Activated T-cell treated with anti-CD3 and anti-CD28 coated beads, Interleukin-2, amount 50 U/mL, for 24 hours (primary cell): ENCODE measurements around the gene EMID1.

ENCODE experiments used
- DNase-seq: peaks from one replicate; pipeline ENCODE4 v3.0.0-alpha.2; 2020
- H3K27ac Mint-ChIP-seq: 2 replicates; pipeline ENCODE4 v1.8.0; 2020; ENCODE audit warnings: mild to moderate bottlenecking, mixed read lengths
- H3K27me3 Mint-ChIP-seq: 2 replicates; pipeline ENCODE4 v1.8.0; 2020; ENCODE audit warnings: mixed read lengths
- H3K36me3 Mint-ChIP-seq: 2 replicates; pipeline ENCODE4 v1.8.0; 2020; ENCODE audit warnings: low read depth, mixed read lengths
- H3K4me1 Mint-ChIP-seq: 2 replicates; pipeline ENCODE4 v1.8.0; 2020; ENCODE audit warnings: low read depth, mixed read lengths
- H3K4me3 Mint-ChIP-seq: 2 replicates; pipeline ENCODE4 v1.8.0; 2020; ENCODE audit warnings: mild to moderate bottlenecking, moderate library complexity, mixed read lengths
- H3K9me3 Mint-ChIP-seq: 2 replicates; pipeline ENCODE4 v1.8.0; 2020; ENCODE audit warnings: mixed read lengths

The EMID1 gene

GRCh38 chr22:29205594-29206371 is at the start of gene EMID1:
Gene EMID1, plus strand, starts transcription at chr22:29205896. Its CDS starts 143 bp downstream, at chr22:29206039.
- Mint-ChIP-seq H3K27ac (no peak within 1 kb of the TSS), H3K36me3 (no peaks in the 10 kb centered on the region), H3K27me3 (peaks cover 56% of the 10 kb centered on the region), H3K4me3 (peak within 1 kb of the TSS; percentile 54), H3K9me3 (no peaks in the 10 kb centered on the region), H3K4me1 (peaks cover 28% of the 10 kb centered on the region)
- peak; percentile 48 for DNase-seq

- Mint-ChIP-seq H3K9me3 (no peaks in the 10 kb centered on the region), H3K27ac (no peak overlapping the region), H3K27me3 (peaks cover 64% of the 10 kb centered on the region), H3K4me3 (no peak overlapping the region), H3K4me1 (peaks cover 7% of the 10 kb centered on the region), H3K36me3 (no peaks in the 10 kb centered on the region)
- DNase-seq: peak; percentile 5
Observed at GRCh38 chr22:29155966-29156365, 49.7 kb upstream of the EMID1 start.

DNA sequence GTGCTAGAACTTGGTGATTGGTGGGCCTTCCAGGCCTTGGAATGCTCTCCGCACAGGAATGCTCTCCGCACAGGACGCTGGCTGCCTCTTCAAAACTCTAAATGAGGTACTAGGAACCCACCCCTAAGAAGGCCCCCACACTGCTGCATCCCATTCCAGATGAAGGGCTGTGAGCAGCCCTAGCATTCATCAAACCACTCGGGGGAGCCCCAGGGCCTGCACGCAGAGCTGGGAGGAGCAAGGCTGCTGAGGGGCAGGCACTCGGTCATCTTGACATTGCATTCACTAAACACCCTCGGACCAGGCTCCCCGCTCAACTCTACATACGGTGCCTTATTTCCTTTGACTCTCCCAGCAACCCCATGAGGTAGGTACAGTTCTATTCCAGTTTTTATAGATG is 49.2 kb upstream of the EMID1 start:
- Mint-ChIP-seq H3K36me3 (no peaks in the 10 kb centered on the region), H3K27ac (no peak overlapping the region), H3K4me3 (no peak overlapping the region), H3K4me1 (peaks cover 7% of the 10 kb centered on the region), H3K9me3 (no peaks in the 10 kb centered on the region), H3K27me3 (peaks cover 64% of the 10 kb centered on the region)
- DNase-seq: peak; percentile 15

DNA sequence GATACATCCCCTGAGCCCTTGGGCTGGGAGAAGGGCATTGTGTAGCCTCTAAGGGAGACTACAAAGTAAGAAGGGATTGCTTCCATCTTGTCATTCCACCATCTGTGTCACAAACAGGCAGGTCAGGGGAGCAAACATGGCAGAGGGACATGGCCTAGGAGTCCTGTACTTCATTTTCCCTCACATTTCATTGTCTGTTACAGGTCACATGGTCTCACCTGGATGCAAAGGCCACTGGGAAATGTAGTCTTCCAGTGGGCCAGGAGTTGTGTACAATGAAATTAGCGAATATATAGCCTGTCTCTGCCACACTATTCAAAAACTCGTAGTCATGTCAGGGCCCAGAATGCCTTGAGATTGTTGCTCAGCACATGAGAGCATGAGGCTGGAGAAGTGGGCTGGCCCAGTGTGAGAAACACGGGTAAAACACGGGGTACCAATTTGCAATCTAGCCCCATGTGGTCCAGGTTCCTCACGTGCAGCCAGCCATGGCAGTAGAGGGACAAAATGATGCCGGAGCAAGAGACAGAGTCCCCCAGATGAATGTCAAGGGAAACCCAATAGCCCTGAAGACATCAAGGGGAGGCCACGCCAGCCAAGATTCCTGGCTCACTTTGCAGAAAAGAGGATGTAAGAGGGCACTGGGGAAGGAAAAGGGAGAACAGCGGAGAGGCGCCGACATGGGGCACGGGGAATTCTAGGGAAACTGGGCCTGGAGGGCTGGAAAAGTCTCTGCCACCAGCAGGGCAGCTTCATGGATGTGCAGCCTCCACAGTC is 47.7 kb upstream of the EMID1 start:
- no peaks in the 10 kb centered on the region for H3K36me3 Mint-ChIP-seq
- no peak for DNase-seq
- H3K27ac Mint-ChIP-seq: no peak overlapping the region
- H3K27me3 Mint-ChIP-seq: peaks cover 51% of the 10 kb centered on the region
- H3K9me3 Mint-ChIP-seq: no peaks in the 10 kb centered on the region
- peaks cover 7% of the 10 kb centered on the region for H3K4me1 Mint-ChIP-seq
- H3K4me3 Mint-ChIP-seq: no peak overlapping the region

DNA sequence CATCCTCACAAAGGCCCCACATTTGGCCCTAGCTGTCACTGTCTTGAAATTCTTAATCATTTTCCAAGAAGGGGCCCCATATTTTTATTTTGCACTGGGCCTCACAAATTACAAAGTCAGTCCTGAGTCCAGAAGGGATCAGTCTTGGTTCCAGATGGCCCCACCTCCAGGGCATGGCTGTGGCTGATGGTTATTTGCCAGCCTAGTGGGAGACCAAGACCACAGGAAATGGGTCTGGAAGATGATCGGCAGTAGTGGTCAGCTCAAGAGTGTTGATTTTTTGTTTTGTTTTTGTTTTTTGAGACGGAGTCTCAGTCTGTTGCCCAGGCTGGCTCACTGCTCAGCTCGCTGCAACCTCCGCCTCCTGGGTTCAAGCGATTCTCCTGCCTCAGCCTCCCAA is 47.1 kb upstream of the EMID1 start:
- H3K36me3 Mint-ChIP-seq: no peaks in the 10 kb centered on the region
- no peak overlapping the region for H3K27ac Mint-ChIP-seq
- H3K4me3 Mint-ChIP-seq: no peak overlapping the region
- no peaks in the 10 kb centered on the region for H3K9me3 Mint-ChIP-seq
- peaks cover 7% of the 10 kb centered on the region for H3K4me1 Mint-ChIP-seq
- H3K27me3 Mint-ChIP-seq: peaks cover 48% of the 10 kb centered on the region
- DNase-seq: no peak

DNA sequence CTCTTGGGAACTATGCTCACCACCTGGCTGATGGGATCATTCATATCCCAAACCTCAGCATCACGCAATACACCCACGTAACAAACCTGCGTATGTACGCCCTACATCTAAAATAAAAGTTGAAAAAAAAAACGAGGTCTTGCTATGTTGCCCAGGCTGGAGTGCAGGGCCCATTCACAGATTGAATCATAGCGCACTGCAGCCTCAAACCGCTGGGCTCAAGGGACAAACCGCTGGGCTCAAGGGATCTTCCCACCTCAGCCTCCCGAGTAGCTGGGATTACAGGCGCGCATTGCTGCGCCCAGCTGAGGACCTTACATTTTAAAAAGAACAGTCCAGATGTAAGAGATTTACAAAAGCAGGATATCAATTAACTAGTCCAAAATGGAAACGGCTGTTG is 41.9 kb upstream of the EMID1 start:
- Mint-ChIP-seq H3K27ac (no peak overlapping the region), H3K36me3 (no peaks in the 10 kb centered on the region), H3K4me3 (no peak overlapping the region), H3K27me3 (peaks cover 37% of the 10 kb centered on the region), H3K4me1 (peaks cover 20% of the 10 kb centered on the region), H3K9me3 (no peaks in the 10 kb centered on the region)
- DNase-seq: no peak

DNA sequence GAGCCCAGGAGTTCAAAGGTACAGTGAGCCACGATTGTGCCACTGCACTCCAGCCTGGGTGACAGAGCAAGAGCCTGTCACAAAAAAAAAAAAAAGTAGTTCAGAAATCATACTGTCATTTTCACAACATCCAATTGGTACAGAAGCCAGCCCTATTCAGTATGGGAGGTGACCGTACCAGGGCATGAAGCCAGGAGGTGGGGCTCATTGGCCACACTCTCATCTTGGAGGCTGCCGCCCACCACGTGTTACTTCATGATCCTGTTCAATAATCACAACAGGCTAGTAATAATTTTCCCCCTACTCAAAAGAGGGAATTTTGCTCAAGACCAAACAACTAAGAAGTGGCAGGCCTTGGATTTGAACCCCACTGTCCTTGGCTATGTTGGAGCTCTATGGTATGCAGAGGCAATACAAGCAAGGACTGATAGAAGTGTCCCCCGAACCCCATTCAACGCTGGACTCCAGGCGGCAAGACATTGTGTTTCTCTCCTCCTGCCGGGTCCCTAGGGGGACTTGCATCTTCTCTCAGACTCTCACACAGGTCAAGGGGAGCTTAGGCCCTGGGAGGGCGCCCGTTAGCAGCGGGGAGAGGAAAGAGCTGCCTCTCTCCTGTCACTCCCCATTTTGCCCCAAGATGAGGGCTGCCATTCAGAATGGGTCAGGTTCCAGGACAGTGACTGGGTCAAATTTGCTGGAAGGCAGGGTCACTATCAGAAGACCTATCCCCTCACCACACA is 40.2 kb upstream of the EMID1 start:
- H3K36me3 Mint-ChIP-seq: no peaks in the 10 kb centered on the region
- DNase-seq: no peak
- no peak overlapping the region for H3K4me3 Mint-ChIP-seq
- peaks cover 20% of the 10 kb centered on the region for H3K4me1 Mint-ChIP-seq
- H3K27me3 Mint-ChIP-seq: peaks cover 33% of the 10 kb centered on the region
- no peak overlapping the region for H3K27ac Mint-ChIP-seq
- H3K9me3 Mint-ChIP-seq: no peaks in the 10 kb centered on the region

- no peak for DNase-seq
- no peaks in the 10 kb centered on the region for H3K36me3 Mint-ChIP-seq
- H3K4me1 Mint-ChIP-seq: peaks cover 18% of the 10 kb centered on the region
- no peak overlapping the region for H3K4me3 Mint-ChIP-seq
- H3K27ac Mint-ChIP-seq: no peak overlapping the region
- H3K27me3 Mint-ChIP-seq: peaks cover 27% of the 10 kb centered on the region
- no peaks in the 10 kb centered on the region for H3K9me3 Mint-ChIP-seq
Observed at GRCh38 chr22:29166180-29166579, 39.5 kb upstream of the EMID1 start.

GRCh38 chr22:29167032-29167911 is 38.4 kb upstream of the EMID1 start:
- Mint-ChIP-seq H3K9me3 (no peaks in the 10 kb centered on the region), H3K36me3 (no peaks in the 10 kb centered on the region), H3K27me3 (peaks cover 27% of the 10 kb centered on the region), H3K4me3 (peak overlapping the region; percentile 58), H3K27ac (peak overlapping the region; percentile 80), H3K4me1 (peaks cover 18% of the 10 kb centered on the region)
- peak; percentile 59 for DNase-seq

DNA sequence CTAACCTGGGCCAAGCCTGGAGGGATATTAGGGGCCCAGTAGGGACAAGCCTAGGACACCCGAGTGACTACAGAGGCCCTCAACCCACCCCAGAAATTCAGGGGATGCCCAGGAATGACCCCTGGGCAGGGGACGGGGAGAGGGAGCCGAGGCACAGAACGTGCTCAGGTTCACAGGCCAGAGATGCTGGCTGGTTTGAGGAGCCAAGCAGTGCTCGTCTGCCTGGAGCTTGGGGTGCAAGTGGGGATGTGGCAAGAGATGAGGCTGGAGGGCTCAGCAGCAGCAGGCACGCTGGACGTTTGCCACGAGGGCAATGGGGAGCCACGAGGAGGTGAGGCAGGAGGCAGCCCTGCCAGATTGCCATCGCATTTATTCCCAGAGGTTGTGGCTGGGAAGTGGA is 34.0 kb upstream of the EMID1 start:
- Mint-ChIP-seq H3K27me3 (peaks cover 6% of the 10 kb centered on the region), H3K4me1 (peaks cover 11% of the 10 kb centered on the region), H3K36me3 (no peaks in the 10 kb centered on the region), H3K27ac (no peak overlapping the region), H3K4me3 (no peak overlapping the region), H3K9me3 (peaks cover 16% of the 10 kb centered on the region)
- DNase-seq: no peak

GRCh38 chr22:29172216-29172615 is 33.5 kb upstream of the EMID1 start:
- H3K36me3 Mint-ChIP-seq: no peaks in the 10 kb centered on the region
- no peak for DNase-seq
- no peak overlapping the region for H3K27ac Mint-ChIP-seq
- H3K4me1 Mint-ChIP-seq: peaks cover 6% of the 10 kb centered on the region
- peaks cover 16% of the 10 kb centered on the region for H3K9me3 Mint-ChIP-seq
- H3K27me3 Mint-ChIP-seq: peaks cover 8% of the 10 kb centered on the region
- no peak overlapping the region for H3K4me3 Mint-ChIP-seq

GRCh38 chr22:29175312-29175835 is 30.3 kb upstream of the EMID1 start:
- no peak for DNase-seq
- Mint-ChIP-seq H3K27ac (no peak overlapping the region), H3K4me3 (no peak overlapping the region), H3K4me1 (no peaks in the 10 kb centered on the region), H3K9me3 (peaks cover 16% of the 10 kb centered on the region), H3K36me3 (no peaks in the 10 kb centered on the region), H3K27me3 (peaks cover 7% of the 10 kb centered on the region)

- Mint-ChIP-seq H3K36me3 (no peaks in the 10 kb centered on the region), H3K27me3 (no peaks in the 10 kb centered on the region), H3K4me3 (no peak overlapping the region), H3K9me3 (no peaks in the 10 kb centered on the region), H3K4me1 (no peaks in the 10 kb centered on the region), H3K27ac (no peak overlapping the region)
- no peak for DNase-seq
Observed at GRCh38 chr22:29183971-29184848, 21.5 kb upstream of the EMID1 start.
